KOPT-K1 (cell line): ENCODE results near the gene FGF2.

Experiments
- H3K27ac ChIP-seq: fragments of 200-600 bp; sonication (generic); 2 replicates; pipeline ENCODE4 v1.5.1; 2016; ENCODE audit warnings: antibody characterized with exemption, mild to moderate bottlenecking, low read depth, low read length; ENCODE audit not compliant: poor library complexity, severe bottlenecking
- H3K36me3 ChIP-seq: fragments of 200-600 bp; sonication (generic); 2 replicates; pipeline ENCODE4 v1.5.1; 2017; ENCODE audit warnings: antibody characterized with exemption, mild to moderate bottlenecking, low read length, moderate library complexity; ENCODE audit not compliant: insufficient read depth
- H3K9me3 ChIP-seq: fragments of 200-600 bp; sonication (generic); 2 replicates; pipeline ENCODE4 v1.5.1; 2017; ENCODE audit warnings: antibody characterized with exemption, low read length, mild to moderate bottlenecking; ENCODE audit not compliant: insufficient read depth, poor library complexity, severe bottlenecking

The FGF2 gene

DNA sequence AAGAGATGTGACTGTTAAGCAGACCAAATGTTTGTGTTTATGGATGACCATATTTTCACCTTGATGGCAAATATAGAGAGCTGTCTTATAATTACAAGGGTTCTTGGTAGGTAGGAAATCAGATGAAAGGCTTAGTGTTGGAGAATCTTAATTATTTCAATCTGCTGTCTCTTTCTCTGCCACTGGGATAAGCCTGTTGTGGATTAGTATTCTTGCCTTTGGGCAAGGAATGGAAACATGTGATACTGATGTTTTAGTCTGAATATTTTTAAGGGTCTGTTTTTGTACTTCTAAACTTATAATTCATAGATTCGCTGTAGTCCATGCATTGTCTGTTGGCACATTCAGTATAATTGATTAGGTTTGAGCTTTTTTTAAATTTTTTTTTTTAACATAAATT lies 119.5 kb downstream of the FGF2 start:
- H3K27ac ChIP-seq: peak overlapping the region; percentile 71
- peaks cover 38% of the 10 kb centered on the region for H3K36me3 ChIP-seq

More for the DNA sequence above, 119.5 kb downstream of the FGF2 start:
- H3K9me3 ChIP-seq: no peaks in the 10 kb centered on the region
